Tongue (tissue), 3 donors: ENCODE measurements around the gene BMP7. TPM values are rescaled to one million over a fixed set of nuclear protein-coding genes. Genes with fewer than 3 reads are reported as not detected.

Experiments used
- DNase-seq: peaks from one replicate; pipeline ENCODE4 v3.0.0-alpha.2; 2015
- small RNA-seq: library from RNA; depleted of rRNA; stranded (forward); fragments of <200 nt; gene quantifications from one replicate; pipeline ENCODE3, GENCODE V24; 2014; ENCODE audit warnings: low replicate concordance
- total RNA-seq: library from RNA; depleted of rRNA; stranded (reverse); fragments of >200 nt; gene quantifications from one replicate; pipeline ENCODE4 v1.2.3, GENCODE V29; 2014

BMP7 gene
- total RNA-seq, 1 donor from 2014 or later = 16.0 TPM

DNA sequence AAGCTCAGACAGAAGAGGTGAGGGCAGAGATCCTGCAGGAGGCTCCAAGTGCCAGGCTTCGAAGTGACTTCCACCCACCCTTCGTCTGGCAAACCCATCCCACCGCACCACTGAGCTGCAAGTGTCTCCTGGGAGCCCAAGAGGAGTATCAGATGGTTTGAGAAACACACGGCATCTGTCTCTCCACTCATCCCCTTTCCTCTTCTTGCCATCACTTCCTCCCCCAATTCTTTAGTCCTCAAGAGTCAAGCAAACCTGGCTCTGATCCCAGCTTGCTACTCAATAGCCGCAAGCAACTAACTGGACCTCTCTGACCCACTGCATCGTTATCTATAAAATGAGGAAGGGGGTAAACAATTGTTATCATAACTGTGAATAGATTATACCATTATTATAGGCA lies 142.1 kb downstream of the BMP7 start:
- no peak for DNase-seq

DNA sequence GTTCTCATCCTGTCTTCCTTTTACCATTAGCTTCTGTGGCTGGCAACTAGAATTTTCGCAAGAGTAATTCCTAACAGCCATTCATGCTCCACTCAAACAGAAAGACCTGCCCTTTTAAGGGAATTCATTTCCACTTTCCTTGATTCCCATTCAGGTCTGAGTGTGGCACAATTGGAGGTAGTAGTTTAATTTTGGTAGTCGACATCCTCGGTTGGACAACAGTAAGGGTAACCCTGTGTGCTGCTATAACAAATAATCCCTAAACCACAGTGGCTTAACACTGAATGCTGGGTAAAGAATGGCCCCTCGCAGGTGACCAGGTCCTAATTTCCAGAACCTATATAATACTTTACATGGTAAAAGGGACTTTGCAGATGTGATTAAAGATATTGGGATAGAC lies 142.9 kb downstream of the BMP7 start:
- no peak for DNase-seq

DNA sequence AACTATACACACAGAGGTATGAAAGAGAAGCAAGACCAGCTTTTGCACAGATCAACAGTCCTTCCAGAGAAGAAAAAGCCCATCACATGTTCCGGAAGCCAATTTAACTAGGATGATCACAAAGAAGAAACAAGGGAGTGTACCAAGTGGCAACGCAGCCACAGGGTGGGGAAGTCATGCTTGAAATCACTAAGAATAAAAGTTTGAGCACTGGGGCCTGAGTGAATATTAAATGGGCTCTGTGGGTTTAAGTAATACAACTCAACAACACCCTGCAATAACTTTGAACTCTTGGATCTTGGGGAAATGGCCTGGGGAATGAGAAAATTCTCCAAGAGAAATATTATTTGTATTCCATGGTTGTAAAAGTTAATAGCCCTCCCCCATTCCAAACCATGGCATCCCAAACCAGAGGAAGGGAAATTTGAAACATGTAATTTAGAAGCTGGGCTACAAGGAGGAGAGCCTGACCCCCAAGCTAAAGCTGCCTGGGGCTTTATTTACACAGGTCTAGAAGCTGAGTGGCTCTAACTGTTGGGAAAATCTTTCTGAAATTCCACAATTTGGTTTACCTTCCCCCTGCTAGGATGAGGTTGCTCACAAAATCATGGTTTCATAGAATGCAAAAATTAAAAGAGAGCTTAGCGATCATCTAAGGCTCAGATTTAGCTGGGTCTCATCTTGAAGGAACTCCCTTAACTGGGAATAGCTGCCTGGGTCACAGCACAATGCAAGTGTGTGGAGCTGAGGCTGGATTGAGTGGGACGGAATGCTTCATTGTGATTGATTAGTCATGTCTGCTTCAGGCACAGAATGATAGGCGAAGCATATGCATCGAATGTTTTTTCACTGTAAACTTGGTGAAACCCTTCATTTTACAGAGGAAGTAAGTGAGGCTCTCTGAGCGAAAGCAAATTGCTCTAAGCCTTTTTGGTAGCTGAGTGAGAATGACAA lies 143.6 kb downstream of the BMP7 start:
- no peak for DNase-seq

GRCh38 chr20:57118964-57119363 lies 147.5 kb downstream of the BMP7 start:
- DNase-seq = no peak

Small RNAs within 50 kb of the gene (small RNA-seq; reads per million reads assigned to genes)
- gene RF00019 = not detected

Other genes starting within 250 kb of the BMP7 start
- not detected for gene SPO11, start 63.2 kb upstream of the BMP7 start, total RNA-seq
- gene RAE1, start 84.6 kb upstream of the BMP7 start, total RNA-seq = 27.5 TPM
- 74.0 TPM for gene RBM38, start 124.8 kb upstream of the BMP7 start, total RNA-seq